ENCODE measurements around the gene IHH.
A peak's percentile ranks its signal among the peaks of the same experiment; 100 is the strongest.

Gene IHH

GRCh38 chr2:219049282-219049681 is 11.4 kb downstream of the IHH start:
- Mint-ChIP-seq H3K4me3 (no peak overlapping the region), H3K36me3 (ENCODE audit: insufficient read depth) (no peaks in the 10 kb centered on the region), H3K4me1 (no peaks in the 10 kb centered on the region), H3K27ac (ENCODE audit: low read depth) (no peak overlapping the region), H3K9me3 (no peaks in the 10 kb centered on the region), H3K27me3 (peaks cover 84% of the 10 kb centered on the region)
- ATAC-seq (replicated peaks; ENCODE audit: extremely low read depth, poor library complexity, severe bottlenecking) = no peak
- no peak for DNase-seq (ENCODE audit: low spot score in 2 of 2)

GRCh38 chr2:219045937-219046550 is 14.7 kb downstream of the IHH start:
- Mint-ChIP-seq H3K27me3 (peaks cover 100% of the 10 kb centered on the region), H3K4me3 (no peak overlapping the region), H3K9me3 (no peaks in the 10 kb centered on the region), H3K36me3 (ENCODE audit: insufficient read depth) (peaks cover 2% of the 10 kb centered on the region), H3K4me1 (peaks cover 10% of the 10 kb centered on the region), H3K27ac (ENCODE audit: low read depth) (no peak overlapping the region)
- ATAC-seq (replicated peaks; ENCODE audit: extremely low read depth, poor library complexity, severe bottlenecking) (no peak), DNase-seq (ENCODE audit: low spot score in 2 of 2) (no peak)

GRCh38 chr2:219042750-219043149 is 18.0 kb downstream of the IHH start:
- peaks cover 2% of the 10 kb centered on the region for H3K36me3 Mint-ChIP-seq (ENCODE audit: insufficient read depth)
- no peak overlapping the region for H3K27ac Mint-ChIP-seq (ENCODE audit: low read depth)
- H3K9me3 Mint-ChIP-seq = no peaks in the 10 kb centered on the region
- ATAC-seq (replicated peaks; ENCODE audit: extremely low read depth, poor library complexity, severe bottlenecking) = no peak
- no peak for DNase-seq (ENCODE audit: low spot score in 2 of 2)
- H3K4me3 Mint-ChIP-seq = no peak overlapping the region
- peaks cover 100% of the 10 kb centered on the region for H3K27me3 Mint-ChIP-seq
- peaks cover 13% of the 10 kb centered on the region for H3K4me1 Mint-ChIP-seq

GRCh38 chr2:219042157-219042556 is 18.6 kb downstream of the IHH start:
- Mint-ChIP-seq H3K9me3 (no peaks in the 10 kb centered on the region), H3K36me3 (ENCODE audit: insufficient read depth) (peaks cover 2% of the 10 kb centered on the region), H3K4me1 (peaks cover 13% of the 10 kb centered on the region), H3K27me3 (peaks cover 100% of the 10 kb centered on the region), H3K27ac (ENCODE audit: low read depth) (no peak overlapping the region), H3K4me3 (no peak overlapping the region)
- no peak for ATAC-seq (replicated peaks; ENCODE audit: extremely low read depth, poor library complexity, severe bottlenecking)
- DNase-seq (ENCODE audit: low spot score in 2 of 2) = no peak

GRCh38 chr2:219041252-219041651 is 19.5 kb downstream of the IHH start, which contains the start of gene CFAP65:
CFAP65 (minus strand) TSS chr2:219041516; CDS start chr2:219039048, 2,468 bp downstream.
- no peaks in the 10 kb centered on the region for H3K9me3 Mint-ChIP-seq
- H3K36me3 Mint-ChIP-seq (ENCODE audit: insufficient read depth) = peaks cover 2% of the 10 kb centered on the region
- H3K4me3 Mint-ChIP-seq = peak within 1 kb of the TSS; percentile 33
- ATAC-seq (replicated peaks; ENCODE audit: extremely low read depth, poor library complexity, severe bottlenecking) (no peak), DNase-seq (ENCODE audit: low spot score in 2 of 2) (no peak)
- peaks cover 13% of the 10 kb centered on the region for H3K4me1 Mint-ChIP-seq
- no peak within 1 kb of the TSS for H3K27ac Mint-ChIP-seq (ENCODE audit: low read depth)
- H3K27me3 Mint-ChIP-seq = peaks cover 100% of the 10 kb centered on the region

GRCh38 chr2:219038600-219038999 is 22.1 kb downstream of the IHH start:
- peaks cover 2% of the 10 kb centered on the region for H3K36me3 Mint-ChIP-seq (ENCODE audit: insufficient read depth)
- peaks cover 13% of the 10 kb centered on the region for H3K4me1 Mint-ChIP-seq
- no peak overlapping the region for H3K27ac Mint-ChIP-seq (ENCODE audit: low read depth)
- H3K27me3 Mint-ChIP-seq = peaks cover 100% of the 10 kb centered on the region
- no peaks in the 10 kb centered on the region for H3K9me3 Mint-ChIP-seq
- no peak for DNase-seq (ENCODE audit: low spot score in 2 of 2)
- ATAC-seq (replicated peaks; ENCODE audit: extremely low read depth, poor library complexity, severe bottlenecking) = no peak
- no peak overlapping the region for H3K4me3 Mint-ChIP-seq

GRCh38 chr2:219037783-219038499 is 22.8 kb downstream of the IHH start:
- peaks cover 2% of the 10 kb centered on the region for H3K36me3 Mint-ChIP-seq (ENCODE audit: insufficient read depth)
- no peak overlapping the region for H3K27ac Mint-ChIP-seq (ENCODE audit: low read depth)
- H3K4me3 Mint-ChIP-seq = no peak overlapping the region
- peaks cover 100% of the 10 kb centered on the region for H3K27me3 Mint-ChIP-seq
- ATAC-seq (replicated peaks; ENCODE audit: extremely low read depth, poor library complexity, severe bottlenecking) (no peak), DNase-seq (ENCODE audit: low spot score in 2 of 2) (no peak)
- H3K9me3 Mint-ChIP-seq = no peaks in the 10 kb centered on the region
- peaks cover 13% of the 10 kb centered on the region for H3K4me1 Mint-ChIP-seq

GRCh38 chr2:219035942-219036341 is 24.8 kb downstream of the IHH start:
- H3K27ac Mint-ChIP-seq (ENCODE audit: low read depth) = no peak overlapping the region
- peaks cover 2% of the 10 kb centered on the region for H3K4me1 Mint-ChIP-seq
- DNase-seq (ENCODE audit: low spot score in 2 of 2) (no peak), ATAC-seq (replicated peaks; ENCODE audit: extremely low read depth, poor library complexity, severe bottlenecking) (no peak)
- H3K36me3 Mint-ChIP-seq (ENCODE audit: insufficient read depth) = peaks cover 2% of the 10 kb centered on the region
- H3K27me3 Mint-ChIP-seq = peaks cover 99% of the 10 kb centered on the region
- no peaks in the 10 kb centered on the region for H3K9me3 Mint-ChIP-seq
- no peak overlapping the region for H3K4me3 Mint-ChIP-seq

GRCh38 chr2:219034823-219035222 is 25.9 kb downstream of the IHH start:
- ATAC-seq (replicated peaks; ENCODE audit: extremely low read depth, poor library complexity, severe bottlenecking) (no peak), DNase-seq (ENCODE audit: low spot score in 2 of 2) (no peak)
- Mint-ChIP-seq H3K9me3 (no peaks in the 10 kb centered on the region), H3K4me1 (no peaks in the 10 kb centered on the region), H3K27ac (ENCODE audit: low read depth) (no peak overlapping the region), H3K27me3 (peaks cover 97% of the 10 kb centered on the region), H3K4me3 (no peak overlapping the region), H3K36me3 (ENCODE audit: insufficient read depth) (peaks cover 2% of the 10 kb centered on the region)

- ATAC-seq (replicated peaks; ENCODE audit: extremely low read depth, poor library complexity, severe bottlenecking) (no peak), DNase-seq (ENCODE audit: low spot score in 2 of 2) (no peak)
- peaks cover 3% of the 10 kb centered on the region for H3K36me3 Mint-ChIP-seq (ENCODE audit: insufficient read depth)
- no peak overlapping the region for H3K4me3 Mint-ChIP-seq
- H3K4me1 Mint-ChIP-seq = no peaks in the 10 kb centered on the region
- no peak overlapping the region for H3K27ac Mint-ChIP-seq (ENCODE audit: low read depth)
- H3K27me3 Mint-ChIP-seq = peaks cover 84% of the 10 kb centered on the region
- H3K9me3 Mint-ChIP-seq = no peaks in the 10 kb centered on the region
Observed at GRCh38 chr2:219032051-219032745, 28.5 kb downstream of the IHH start.

GRCh38 chr2:219031005-219031738 is 29.5 kb downstream of the IHH start:
- Mint-ChIP-seq H3K27ac (ENCODE audit: low read depth) (no peak overlapping the region), H3K4me1 (no peaks in the 10 kb centered on the region), H3K36me3 (ENCODE audit: insufficient read depth) (peaks cover 3% of the 10 kb centered on the region), H3K9me3 (no peaks in the 10 kb centered on the region), H3K27me3 (peaks cover 76% of the 10 kb centered on the region), H3K4me3 (no peak overlapping the region)
- DNase-seq (ENCODE audit: low spot score in 2 of 2) (no peak), ATAC-seq (replicated peaks; ENCODE audit: extremely low read depth, poor library complexity, severe bottlenecking) (no peak)

GRCh38 chr2:219030177-219030940 is 30.4 kb downstream of the IHH start:
- Mint-ChIP-seq H3K27me3 (peaks cover 74% of the 10 kb centered on the region), H3K4me1 (no peaks in the 10 kb centered on the region), H3K9me3 (no peaks in the 10 kb centered on the region), H3K27ac (ENCODE audit: low read depth) (no peak overlapping the region), H3K4me3 (no peak overlapping the region), H3K36me3 (ENCODE audit: insufficient read depth) (peaks cover 3% of the 10 kb centered on the region)
- no peak for ATAC-seq (replicated peaks; ENCODE audit: extremely low read depth, poor library complexity, severe bottlenecking)
- no peak for DNase-seq (ENCODE audit: low spot score in 2 of 2)

All from central memory CD8-positive, alpha-beta T cell (primary cell).